NB4 (cell line): Measurements from ENCODE around the gene NOTUM.
"Not testable (repeated sequence)": the region's sequence is repeated elsewhere in the genome, so short reads cannot be mapped to it uniquely, and the experiment has no call there.

Experiments used
- DNase-seq: peaks from one replicate; pipeline ENCODE4 v3.0.0; 2010; ENCODE audit warnings: low read depth
- H3K4me3 ChIP-seq: one replicate; pipeline ENCODE4 v1.5.1; 2011; ENCODE audit warnings: mild to moderate bottlenecking, low read depth, low read length, moderate library complexity
- MAX ChIP-seq: IDR thresholded peaks from 2 replicates; pipeline ENCODE4 v1.6.1; 2011; ENCODE audit warnings: low read depth, low read length
- MYC ChIP-seq: IDR thresholded peaks from 2 replicates; pipeline ENCODE4 v1.6.1; 2011; ENCODE audit warnings: low read depth, low read length
- POLR2A ChIP-seq: IDR thresholded peaks from 2 replicates; pipeline ENCODE4 v1.6.1; 2011; ENCODE audit warnings: mild to moderate bottlenecking; ENCODE audit not compliant: insufficient read length; ENCODE audit errors: extremely low read depth
- TF ChIP-seq, protein P1 (sequence below): IDR thresholded peaks from one replicate; pipeline ENCODE4 v1.5.1; 2012; ENCODE audit warnings: low read depth, low read length

NOTUM gene

DNA sequence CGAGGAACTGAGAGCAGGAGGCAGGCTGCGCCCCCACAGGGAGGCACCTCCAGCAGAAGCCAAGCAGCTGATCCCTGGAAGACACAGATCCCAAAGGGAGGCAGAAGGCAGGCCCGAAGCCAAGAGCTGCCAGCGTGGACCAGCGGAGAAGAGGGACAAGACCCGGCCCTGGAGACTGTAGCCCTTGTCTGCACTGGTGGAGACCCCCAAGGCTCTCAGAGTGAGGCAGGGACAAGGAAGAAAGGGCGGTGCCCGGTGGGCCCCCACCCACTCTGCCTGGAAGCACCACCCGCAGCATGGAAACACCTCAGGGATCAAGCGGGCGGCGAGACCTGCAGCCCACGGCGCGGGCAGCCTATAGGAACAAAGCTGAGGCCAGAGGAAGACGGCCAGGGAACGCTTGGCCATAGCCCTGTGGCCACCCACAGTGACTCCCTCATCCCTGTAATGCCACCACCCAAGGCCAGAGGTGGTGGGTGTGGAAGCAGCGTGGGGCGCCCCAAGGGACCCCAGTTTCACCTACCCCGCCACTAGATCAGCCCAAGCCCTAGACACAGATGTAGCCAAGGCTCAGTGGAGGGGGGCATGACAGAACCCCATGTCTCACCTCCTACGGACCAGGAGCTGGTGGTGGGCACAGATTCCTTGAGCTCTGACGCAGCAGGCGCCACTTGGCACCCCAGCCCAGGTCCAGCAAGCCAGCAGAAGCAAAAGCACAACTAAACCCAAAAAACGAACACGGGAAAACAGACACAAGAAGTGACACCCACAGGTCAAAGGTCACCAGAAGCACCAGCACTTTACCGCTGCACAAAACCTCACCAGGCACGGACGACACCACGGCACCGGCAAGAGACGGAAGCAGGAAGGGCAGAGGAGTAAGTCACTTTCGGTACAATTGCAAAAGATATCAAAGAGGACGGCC lies 40.1 kb downstream of the NOTUM start:
- no peak overlapping the region for H3K4me3 ChIP-seq
- no peak for DNase-seq
- no peak for TF ChIP-seq MAX

DNA sequence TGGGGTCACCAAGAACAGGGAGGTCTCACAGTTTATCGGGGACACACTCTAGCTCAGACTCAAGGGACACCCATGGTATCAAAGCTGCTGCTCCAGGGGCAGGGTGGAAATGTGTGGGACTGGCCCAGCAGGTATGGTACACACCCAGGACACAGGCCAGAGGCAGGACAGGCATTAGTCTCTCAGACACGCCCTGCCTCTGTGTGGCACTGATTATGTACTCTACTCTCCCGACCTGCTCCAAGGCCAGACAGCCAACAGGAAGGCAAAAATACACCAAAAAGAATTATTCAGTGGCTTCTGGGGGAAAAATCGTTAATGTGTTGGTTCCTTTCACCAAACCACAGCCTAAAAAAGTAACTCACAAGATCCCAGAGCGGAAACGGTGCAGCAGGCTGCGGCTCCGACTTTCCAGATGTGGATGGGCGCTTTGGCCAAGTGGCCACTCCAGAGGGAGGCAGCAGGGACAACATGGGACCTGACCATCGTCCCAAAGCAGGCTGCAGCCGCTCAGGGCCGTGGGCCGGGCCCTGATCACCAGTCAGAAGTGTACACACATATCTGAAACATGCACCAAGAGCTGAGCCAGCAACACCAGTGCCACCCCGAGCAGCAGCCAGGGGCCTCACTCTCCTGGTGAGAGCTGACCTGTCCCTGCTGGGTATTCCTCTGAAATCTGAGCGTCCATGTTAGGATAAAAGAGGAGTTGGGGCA lies 42.0 kb downstream of the NOTUM start:
- TF ChIP-seq POLR2A, result no peak
- no peak for TF ChIP-seq MAX
- TF ChIP-seq, protein P1, sequence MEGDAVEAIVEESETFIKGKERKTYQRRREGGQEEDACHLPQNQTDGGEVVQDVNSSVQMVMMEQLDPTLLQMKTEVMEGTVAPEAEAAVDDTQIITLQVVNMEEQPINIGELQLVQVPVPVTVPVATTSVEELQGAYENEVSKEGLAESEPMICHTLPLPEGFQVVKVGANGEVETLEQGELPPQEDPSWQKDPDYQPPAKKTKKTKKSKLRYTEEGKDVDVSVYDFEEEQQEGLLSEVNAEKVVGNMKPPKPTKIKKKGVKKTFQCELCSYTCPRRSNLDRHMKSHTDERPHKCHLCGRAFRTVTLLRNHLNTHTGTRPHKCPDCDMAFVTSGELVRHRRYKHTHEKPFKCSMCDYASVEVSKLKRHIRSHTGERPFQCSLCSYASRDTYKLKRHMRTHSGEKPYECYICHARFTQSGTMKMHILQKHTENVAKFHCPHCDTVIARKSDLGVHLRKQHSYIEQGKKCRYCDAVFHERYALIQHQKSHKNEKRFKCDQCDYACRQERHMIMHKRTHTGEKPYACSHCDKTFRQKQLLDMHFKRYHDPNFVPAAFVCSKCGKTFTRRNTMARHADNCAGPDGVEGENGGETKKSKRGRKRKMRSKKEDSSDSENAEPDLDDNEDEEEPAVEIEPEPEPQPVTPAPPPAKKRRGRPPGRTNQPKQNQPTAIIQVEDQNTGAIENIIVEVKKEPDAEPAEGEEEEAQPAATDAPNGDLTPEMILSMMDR, result no peak
- no peak for DNase-seq
- no peak overlapping the region for H3K4me3 ChIP-seq

GRCh38 chr17:81918333-81918669 lies 42.7 kb downstream of the NOTUM start:
- H3K4me3 ChIP-seq, result peak overlapping the region; percentile 25
- not testable (repeated sequence) for DNase-seq

DNA sequence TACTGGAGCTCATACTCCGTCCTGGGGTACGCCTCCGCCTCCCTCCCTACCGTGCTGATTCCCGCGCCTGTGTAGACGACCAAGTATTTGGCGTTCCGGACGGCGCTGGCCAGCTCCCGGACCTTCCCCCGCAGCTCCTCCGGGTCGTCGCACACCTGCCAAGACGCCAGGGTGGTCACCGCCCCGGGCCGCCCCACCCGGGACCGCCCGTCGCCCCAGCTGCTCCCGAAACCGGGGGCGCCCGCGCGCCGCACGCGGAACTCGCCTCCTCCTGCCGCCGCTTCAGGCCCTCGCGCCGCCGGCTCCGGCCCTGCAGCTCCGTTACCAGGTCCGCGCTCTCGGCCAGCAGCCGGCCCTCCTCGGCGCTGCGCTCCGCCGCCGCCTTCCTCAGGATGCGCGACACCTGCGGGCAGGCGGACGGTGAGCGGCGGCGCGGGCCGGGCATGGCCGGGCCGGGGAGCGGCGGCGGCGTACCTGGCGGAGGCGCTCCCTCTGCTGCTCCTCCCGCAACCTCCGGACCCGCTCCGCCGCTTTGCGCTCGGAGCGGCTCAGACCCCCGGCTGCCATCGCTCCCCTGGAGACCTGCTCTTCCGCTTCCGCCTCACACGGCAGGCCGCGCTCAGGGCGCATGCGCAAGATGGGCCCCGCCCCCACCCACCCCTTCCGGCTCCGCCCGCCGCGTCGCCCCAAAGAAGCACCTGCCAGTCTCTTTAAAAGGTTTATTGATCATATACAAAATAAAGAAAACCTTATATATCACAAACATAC lies 43.2 kb downstream of the NOTUM start, which contains the start of gene SIRT7:
TSS of gene SIRT7 (minus strand) at position 612 of the 768 bp plus-strand sequence. CDS start at position 567, 45 bp downstream.
- TF ChIP-seq POLR2A (peak; percentile 72), MAX (no peak)
- peak within 1 kb of the TSS; percentile 75 for H3K4me3 ChIP-seq
- DNase-seq, result peak; percentile 82

- no peak for DNase-seq
- TF ChIP-seq MAX, result no peak
- no peak for TF ChIP-seq MYC
- peak overlapping the region; percentile 75 for H3K4me3 ChIP-seq
Observed at GRCh38 chr17:81916234-81917001, 44.6 kb downstream of the NOTUM start.

GRCh38 chr17:81915331-81915730 lies 45.7 kb downstream of the NOTUM start:
- TF ChIP-seq, protein P1, result no peak
- TF ChIP-seq POLR2A, result no peak
- no peak for TF ChIP-seq MYC
- no peak for TF ChIP-seq MAX
- no peak for DNase-seq
- H3K4me3 ChIP-seq, result no peak overlapping the region

DNA sequence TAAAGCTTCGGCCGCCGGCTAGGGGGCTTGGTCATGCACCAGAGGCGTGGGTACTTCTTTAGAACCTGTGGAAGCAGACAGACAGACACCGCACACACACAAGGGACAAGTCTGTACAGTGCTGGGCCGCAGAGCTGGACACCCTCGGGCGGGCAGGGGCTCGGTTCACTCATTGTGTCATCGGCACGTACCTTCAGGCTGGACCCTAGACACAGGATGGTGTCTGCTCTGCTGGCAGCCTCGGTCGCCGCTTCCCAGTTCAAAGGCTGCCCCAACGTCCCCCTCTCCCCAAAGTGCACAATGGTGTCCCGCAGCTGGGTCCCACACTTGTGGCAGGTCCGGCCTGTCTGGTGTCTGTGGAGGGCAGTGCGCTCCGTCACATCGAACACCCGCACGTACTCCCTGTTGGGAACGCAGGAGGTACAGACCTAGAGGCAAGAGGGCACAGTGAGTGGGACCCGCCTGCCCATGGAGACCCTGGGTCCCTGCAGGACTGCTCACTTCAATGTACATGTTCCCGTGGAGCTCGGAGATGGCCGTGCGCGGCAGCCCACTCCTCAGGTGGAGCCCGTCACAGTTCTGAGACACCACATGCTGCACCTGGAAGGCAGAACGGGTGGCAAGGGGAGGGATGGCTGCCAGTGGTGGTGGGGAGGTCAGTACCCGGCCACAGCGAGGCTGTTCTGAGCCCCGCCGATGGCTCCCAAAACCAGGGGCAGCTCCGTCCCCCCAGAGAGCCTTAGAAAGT lies 46.7 kb downstream of the NOTUM start:
- no peak for DNase-seq
- TF ChIP-seq MYC (no peak), MAX (no peak)
- no peak overlapping the region for H3K4me3 ChIP-seq
